NK-92 (cell line): Measurements from ENCODE around the gene PRCP.
A peak's percentile ranks its signal among the peaks of the same experiment; 100 is the strongest.
"Not testable (repeated sequence)": the region's sequence is repeated elsewhere in the genome, so short reads cannot be mapped to it uniquely, and the experiment has no call there.

Source experiments
- DNase-seq: peaks from one replicate; lab custom pipeline; 2025; ENCODE audit not compliant: unreplicated experiment; lab: John Stamatoyannopoulos, UW

Gene PRCP

GRCh38 chr11:82872377-82873150 is 27.7 kb downstream of the PRCP start:
- no peak for DNase-seq

GRCh38 chr11:82871646-82872045 is 28.6 kb downstream of the PRCP start:
- DNase-seq: no peak

- DNase-seq: no peak
These were observed 30.6 kb downstream of the PRCP start for GRCh38 chr11:82869657-82870056.

- peak; percentile 15 for DNase-seq
These were observed 32.6 kb downstream of the PRCP start for GRCh38 chr11:82867495-82868082.

DNA sequence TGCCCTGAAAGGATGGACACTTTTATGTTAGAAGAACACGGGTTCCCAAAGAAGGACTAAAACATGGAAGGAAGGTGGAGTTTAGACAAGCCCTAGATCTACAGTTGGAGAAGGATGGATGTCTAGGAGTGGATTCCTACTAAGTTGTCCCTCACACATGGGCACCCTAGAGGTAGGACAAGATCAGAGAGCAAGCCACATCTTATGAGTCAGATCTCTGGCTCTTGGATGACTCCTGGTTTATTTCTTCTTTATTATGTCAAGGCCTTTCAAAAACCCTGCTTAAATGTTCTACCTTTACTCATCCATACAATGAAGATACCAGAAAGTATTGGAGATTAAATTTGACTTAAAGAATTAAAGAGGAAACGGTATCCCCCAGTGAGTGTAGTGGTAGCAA is 34.4 kb downstream of the PRCP start:
- DNase-seq: no peak

GRCh38 chr11:82864268-82864667 is 36.0 kb downstream of the PRCP start:
- no peak for DNase-seq

- DNase-seq: no peak
These were observed 37.0 kb downstream of the PRCP start for GRCh38 chr11:82863209-82863608.

GRCh38 chr11:82862379-82862778 is 37.9 kb downstream of the PRCP start:
- DNase-seq: no peak

DNA sequence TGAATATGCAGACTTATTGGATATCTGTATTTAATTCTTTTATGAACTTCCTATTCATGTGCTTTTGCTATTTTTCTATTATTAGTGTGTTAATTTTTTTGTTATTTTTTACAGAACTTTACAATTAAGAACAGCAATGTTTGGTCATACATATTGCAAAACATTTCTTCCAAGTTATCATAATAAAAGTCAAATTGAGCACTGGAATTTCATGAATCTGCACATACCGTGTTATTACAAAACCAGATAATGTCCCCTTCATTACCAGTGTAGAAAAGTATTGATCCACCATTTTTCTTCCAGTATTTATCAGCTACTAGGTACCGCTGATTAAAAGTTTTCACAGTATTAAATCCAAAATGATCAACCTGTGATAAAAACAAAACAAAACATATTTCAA is 40.5 kb downstream of the PRCP start:
- DNase-seq: no peak

GRCh38 chr11:82858556-82859091 is 41.6 kb downstream of the PRCP start:
- no peak for DNase-seq

DNA sequence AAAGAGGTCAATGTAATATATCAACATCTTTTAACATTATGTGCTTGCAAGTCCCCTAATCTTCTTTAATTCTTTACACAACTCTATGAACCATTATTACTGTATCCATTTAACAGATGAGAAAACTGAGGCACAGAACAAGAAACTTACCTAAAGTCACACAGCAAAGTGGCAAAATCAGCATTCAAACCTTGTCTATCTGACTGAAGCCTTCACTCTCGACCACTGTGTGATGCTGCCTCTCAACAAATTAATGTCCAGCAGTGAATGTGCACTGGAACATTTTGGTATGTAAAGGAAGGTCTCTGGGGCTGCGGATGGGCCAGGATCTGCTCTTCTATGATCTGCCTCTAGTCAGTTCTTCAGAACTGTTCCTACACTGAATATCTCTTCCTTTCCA is 42.1 kb downstream of the PRCP start:
- DNase-seq: no peak

DNA sequence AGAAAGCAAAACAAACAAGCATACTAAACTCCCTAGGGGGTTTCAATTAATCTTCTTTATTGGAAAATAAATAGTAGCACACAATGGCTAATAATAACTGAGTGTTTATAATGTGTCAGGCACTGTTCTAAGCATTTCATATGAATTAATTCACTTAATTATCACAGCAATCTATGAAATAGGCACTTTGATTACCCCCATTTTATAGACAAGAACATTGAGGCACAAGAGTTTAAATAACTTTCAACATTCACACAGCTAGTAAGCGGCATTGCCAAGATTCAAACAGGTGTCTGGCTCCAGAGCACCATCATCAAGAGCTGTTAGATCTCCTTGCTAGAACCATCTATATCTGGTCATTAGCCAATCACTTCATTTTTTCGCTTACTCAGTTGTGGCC is 43.1 kb downstream of the PRCP start:
- no peak for DNase-seq

- DNase-seq: no peak
These were observed 44.6 kb downstream of the PRCP start for GRCh38 chr11:82855616-82856015.

GRCh38 chr11:82854916-82855315 is 45.3 kb downstream of the PRCP start:
- DNase-seq: not testable (repeated sequence)

DNA sequence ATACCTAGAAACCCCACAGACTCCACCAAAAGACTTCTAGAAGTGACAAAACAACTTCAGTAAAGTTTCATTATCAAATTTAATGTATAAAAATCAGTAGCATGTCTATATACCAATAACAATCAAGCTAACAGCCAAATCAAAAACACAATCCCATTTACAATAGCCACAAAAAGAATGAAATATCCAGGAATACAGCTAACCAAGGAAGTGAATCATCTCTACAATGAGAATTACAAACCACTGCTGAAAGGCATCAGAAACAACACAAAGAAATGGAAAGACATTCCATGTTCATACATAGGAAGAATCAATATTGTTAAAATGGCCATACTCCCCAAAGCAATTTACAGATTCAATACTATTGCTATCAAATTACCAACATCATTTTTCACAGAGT is 46.0 kb downstream of the PRCP start:
- no peak for DNase-seq

DNA sequence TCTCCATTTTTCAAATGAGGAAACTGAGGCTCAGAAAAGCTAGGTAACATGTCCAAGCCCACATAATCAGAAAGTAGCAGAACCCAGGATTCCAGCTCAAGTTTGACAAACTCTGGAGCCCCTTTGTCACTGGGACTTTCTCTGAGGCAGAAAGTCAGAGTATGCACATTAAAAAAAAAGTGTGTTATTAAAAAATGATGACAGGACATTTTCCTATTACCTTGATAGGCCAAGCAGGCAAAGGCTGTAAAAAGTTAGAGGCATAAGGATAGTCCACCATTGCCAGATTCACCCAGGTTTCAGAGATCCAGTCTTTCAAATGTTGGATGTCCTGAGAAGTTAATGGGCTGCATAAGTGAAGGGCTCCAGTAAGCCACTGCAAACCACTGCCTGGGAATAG is 51.4 kb downstream of the PRCP start:
- DNase-seq: no peak

DNA sequence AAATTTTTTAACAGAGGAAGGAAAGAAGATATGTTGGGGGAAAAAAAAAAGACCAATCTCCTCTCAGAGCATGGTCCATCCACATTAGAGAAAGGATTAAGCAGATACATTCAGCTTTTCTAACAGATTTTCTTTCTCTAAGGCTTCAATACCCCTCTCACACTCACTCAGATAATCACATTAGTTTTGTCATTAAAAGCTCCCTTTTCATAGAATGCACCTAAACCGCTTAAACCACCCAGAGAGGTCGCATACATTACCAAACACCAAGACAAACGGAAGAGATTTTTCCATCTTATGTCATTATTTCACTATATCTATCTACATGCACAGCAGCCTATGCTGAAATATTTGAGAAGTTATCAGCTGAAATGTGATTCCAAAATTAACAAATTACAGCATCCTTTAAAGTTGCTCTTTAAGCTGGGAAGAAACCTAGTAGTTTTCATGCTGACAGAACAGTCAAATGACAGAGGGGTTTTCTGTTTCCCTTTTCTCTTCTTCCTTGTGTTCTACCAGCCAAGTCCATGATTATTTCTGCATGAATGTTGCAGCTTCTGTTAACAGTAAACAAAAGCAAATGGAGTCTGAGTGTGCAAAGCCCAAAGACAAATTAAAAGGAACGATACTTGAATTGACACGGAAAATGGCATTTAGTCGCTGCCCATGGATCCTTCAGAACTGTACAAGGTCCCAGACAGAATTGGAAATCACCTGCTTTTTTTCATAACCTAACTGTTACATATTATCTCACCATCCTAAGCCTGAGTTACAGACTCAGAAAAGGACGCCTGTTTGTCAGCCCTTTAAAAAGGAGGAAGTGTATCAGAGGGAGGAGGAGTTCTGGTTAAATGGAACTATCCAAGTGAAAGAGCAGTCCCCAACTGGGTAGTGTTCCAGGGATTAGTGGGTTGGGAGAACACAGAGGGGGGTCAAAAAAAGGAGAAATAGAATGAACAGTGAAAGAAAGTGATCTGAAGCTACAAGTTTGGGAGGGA is 54.6 kb downstream of the PRCP start:
- DNase-seq: no peak

DNA sequence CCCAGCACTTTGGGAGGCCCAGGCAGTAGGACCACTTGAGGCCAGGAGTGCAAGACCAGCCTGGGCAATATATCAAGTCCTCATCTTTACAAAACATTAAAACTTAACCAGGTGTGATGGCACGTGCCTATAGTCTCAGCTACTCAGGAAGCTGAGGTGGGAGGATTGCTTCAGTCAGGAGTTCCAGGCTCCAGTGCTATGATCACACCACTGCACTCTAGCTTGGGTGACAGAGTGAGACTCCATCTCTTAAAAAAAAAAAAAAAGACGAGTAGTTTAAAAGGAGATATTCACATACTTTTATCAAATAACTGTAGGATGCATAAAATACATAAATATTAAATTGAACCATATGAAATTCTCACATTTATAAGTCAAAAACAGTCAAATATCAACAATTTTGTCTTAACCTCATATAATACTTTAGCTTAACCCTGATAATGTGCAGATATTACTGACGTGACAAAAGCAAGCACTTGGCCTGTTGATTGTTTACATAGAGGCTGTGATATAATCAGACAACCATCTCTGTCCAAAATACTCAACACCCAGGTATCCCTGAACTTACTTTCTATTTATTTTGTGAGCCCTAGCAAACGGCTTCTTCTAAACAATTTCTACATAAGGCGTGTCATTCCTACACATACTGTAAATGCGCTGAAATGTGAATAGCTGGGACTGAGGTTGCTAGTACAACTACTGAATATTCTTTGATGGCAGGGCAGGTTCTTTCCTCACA is 57.0 kb downstream of the PRCP start:
- no peak for DNase-seq

GRCh38 chr11:82842019-82842418 is 58.2 kb downstream of the PRCP start:
- no peak for DNase-seq

DNA sequence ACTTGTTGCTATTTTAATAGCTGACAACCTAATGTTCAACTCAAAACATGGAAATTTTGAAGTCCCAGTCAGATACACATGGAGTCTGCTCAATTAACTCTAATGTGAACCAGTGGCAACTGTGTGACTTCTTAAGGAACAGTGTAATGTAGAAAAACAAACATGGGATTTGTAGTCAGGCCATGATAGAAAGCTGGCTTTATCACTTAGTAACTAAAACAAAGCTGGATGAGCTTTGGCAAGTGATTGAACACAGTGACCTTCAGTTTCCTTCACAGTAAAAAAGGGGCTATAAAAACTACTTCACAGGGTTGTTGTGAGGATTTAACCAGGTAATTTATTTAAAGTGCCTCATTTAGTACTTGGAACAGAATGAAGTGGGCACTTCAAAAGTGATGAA is 62.6 kb downstream of the PRCP start:
- DNase-seq: no peak

- DNase-seq: no peak
These were observed 67.2 kb downstream of the PRCP start for GRCh38 chr11:82832983-82833382.
